GM23338 (cell line): Measurements from ENCODE around the gene PDIA4. TPM values are rescaled to one million over a fixed set of nuclear protein-coding genes. Genes with fewer than 3 reads are reported as not detected.

Source experiments
- ATAC-seq: fragments of 200-7000 bp; cut with Tn5 transposase; 3 replicates; pipeline ENCODE4 v1.9.1; 2020
- DNase-seq: peaks from one replicate; pipeline ENCODE4 v3.0.0-alpha.2; 2015; ENCODE audit warnings: low spot score
- H2AFZ ChIP-seq: fragments of 200-600 bp; sonication (generic); 2 replicates; pipeline ENCODE4 v1.8.0; 2016; ENCODE audit warnings: antibody characterized with exemption, mild to moderate bottlenecking, moderate library complexity
- H3F3A ChIP-seq: fragments of 200-600 bp; sonication (generic); replicated peaks from 2 replicates; pipeline ENCODE4 v1.8.0; 2017; ENCODE audit warnings: antibody characterized with exemption, mixed run types, low read depth
- H3K27ac ChIP-seq: fragments of 200-600 bp; sonication (generic); 2 replicates; pipeline ENCODE4 v1.6.1; 2016; ENCODE audit warnings: low read depth
- H3K27me3 ChIP-seq: fragments of 200-600 bp; sonication (generic); 2 replicates; pipeline ENCODE4 v1.8.0; 2016; ENCODE audit warnings: mild to moderate bottlenecking, mixed run types, moderate library complexity; ENCODE audit not compliant: insufficient read depth
- H3K36me3 ChIP-seq: fragments of 200-600 bp; sonication (generic); 2 replicates; pipeline ENCODE4 v1.8.0; 2016; ENCODE audit warnings: mild to moderate bottlenecking; ENCODE audit not compliant: insufficient read depth
- H3K4me1 ChIP-seq: fragments of 200-600 bp; sonication (generic); 2 replicates; pipeline ENCODE4 v1.8.0; 2016; ENCODE audit warnings: mild to moderate bottlenecking, moderate library complexity; ENCODE audit not compliant: insufficient read depth
- H3K4me2 ChIP-seq: fragments of 200-600 bp; sonication (generic); 2 replicates; pipeline ENCODE4 v1.7.1; 2017; ENCODE audit warnings: mixed run types
- H3K4me3 ChIP-seq: fragments of 200-600 bp; sonication (generic); 2 replicates; pipeline ENCODE4 v1.6.1; 2016; ENCODE audit warnings: mixed run types
- H3K79me2 ChIP-seq: fragments of 200-600 bp; sonication (generic); replicated peaks from 2 replicates; pipeline ENCODE4 v1.8.0; 2017; ENCODE audit warnings: mild to moderate bottlenecking; ENCODE audit not compliant: insufficient read depth
- H3K9me2 ChIP-seq: fragments of 200-600 bp; sonication (generic); 2 replicates; pipeline ENCODE4 v1.8.0; 2017; ENCODE audit not compliant: insufficient read depth
- H4K20me1 ChIP-seq: fragments of 200-600 bp; sonication (generic); replicated peaks from 2 replicates; pipeline ENCODE4 v1.8.0; 2017; ENCODE audit warnings: mild to moderate bottlenecking; ENCODE audit not compliant: insufficient read depth
- H3K27ac Mint-ChIP-seq: 2 replicates; pipeline ENCODE4 v1.8.0; 2020; ENCODE audit warnings: inconsistent platforms, mild to moderate bottlenecking, moderate library complexity, mixed read lengths
- H3K27me3 Mint-ChIP-seq: 3 replicates; pipeline ENCODE4 v1.8.0; 2022; ENCODE audit warnings: low read depth, mild to moderate bottlenecking, moderate library complexity, mixed read lengths, inconsistent platforms; ENCODE audit not compliant: insufficient read depth, poor library complexity
- H3K36me3 Mint-ChIP-seq: 3 replicates; pipeline ENCODE4 v1.8.0; 2021; ENCODE audit warnings: low read depth, mild to moderate bottlenecking, inconsistent platforms, moderate library complexity, mixed read lengths
- H3K4me1 Mint-ChIP-seq: 3 replicates; pipeline ENCODE4 v1.8.0; 2020; ENCODE audit warnings: mild to moderate bottlenecking, inconsistent platforms, mixed read lengths
- H3K4me3 Mint-ChIP-seq: 3 replicates; pipeline ENCODE4 v1.8.0; 2021; ENCODE audit warnings: moderate library complexity, mild to moderate bottlenecking, inconsistent platforms, mixed read lengths
- H3K9me3 Mint-ChIP-seq: 3 replicates; pipeline ENCODE4 v1.8.0; 2020; ENCODE audit warnings: moderate library complexity, mild to moderate bottlenecking, inconsistent platforms, mixed read lengths
- JUNB ChIP-seq: IDR thresholded peaks from one replicate; pipeline ENCODE4 v1.6.1; 2016; ENCODE audit warnings: antibody characterized with exemption; ENCODE audit not compliant: unreplicated experiment
- NANOG ChIP-seq: IDR thresholded peaks from 2 replicates; pipeline ENCODE4 v1.6.1; 2016; ENCODE audit warnings: antibody characterized with exemption, borderline replicate concordance
- STAT1 ChIP-seq: IDR thresholded peaks from one replicate; pipeline ENCODE4 v1.6.1; 2016; ENCODE audit warnings: antibody characterized with exemption; ENCODE audit not compliant: unreplicated experiment
- ZNF114 ChIP-seq: fragments of 250-450 bp; sonication (Bioruptor Pico); IDR thresholded peaks from 2 replicates; pipeline ENCODE4 v1.5.0; 2020; ENCODE audit warnings: mild to moderate bottlenecking, moderate library complexity
- polyA plus RNA-seq: library from polyadenylated mRNA; unstranded; fragments of >200 nt; fragmentation: Nextera tagmentation; extraction: Ambion mirVana; gene quantifications from 2 replicates; pipeline ENCODE4 v1.2.1, GENCODE V29; 2016
- total RNA-seq: library from RNA; depleted of rRNA; stranded (reverse); fragments of >200 nt; shearing (Covaris generic); gene quantifications from 2 replicates; pipeline ENCODE4 v1.2.3, GENCODE V29; 2014
- TF ChIP-seq, protein P1 (sequence below): IDR thresholded peaks from 2 replicates; pipeline ENCODE4 v1.6.1; 2016; ENCODE audit warnings: antibody characterized with exemption
- TF ChIP-seq, protein P2 (sequence below): IDR thresholded peaks from one replicate; pipeline ENCODE4 v1.6.1; 2018; ENCODE audit warnings: antibody characterized with exemption; ENCODE audit not compliant: unreplicated experiment
- TF ChIP-seq, protein P3 (sequence below): fragments of 250-450 bp; sonication (Bioruptor Pico); IDR thresholded peaks from 2 replicates; pipeline ENCODE4 v1.5.0; 2020; ENCODE audit warnings: mild to moderate bottlenecking, moderate library complexity

PDIA4 gene
- total and polyA plus RNA-seq, 2 experiments from 2014 or later: 196 to 332 TPM

DNA sequence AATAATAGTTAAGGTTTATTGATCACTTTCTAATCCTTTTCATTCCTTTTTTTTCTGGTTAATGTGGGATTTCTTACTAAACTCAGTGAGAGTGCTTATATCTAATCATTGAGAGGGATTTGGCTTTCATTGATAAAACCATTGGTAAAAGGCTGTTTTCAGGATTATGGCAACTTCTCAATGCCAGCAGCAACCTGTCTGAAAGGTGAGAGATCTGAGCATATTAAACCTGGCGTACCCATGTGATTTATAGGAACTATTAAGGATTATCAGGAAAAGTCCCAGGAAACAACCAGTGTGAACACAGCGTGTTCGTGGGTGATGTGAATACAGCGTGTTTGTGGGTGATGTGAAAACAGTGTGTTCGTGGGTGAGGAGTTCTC lies 65.9 kb downstream of the PDIA4 start (continued):
- TF ChIP-seq, protein P1, sequence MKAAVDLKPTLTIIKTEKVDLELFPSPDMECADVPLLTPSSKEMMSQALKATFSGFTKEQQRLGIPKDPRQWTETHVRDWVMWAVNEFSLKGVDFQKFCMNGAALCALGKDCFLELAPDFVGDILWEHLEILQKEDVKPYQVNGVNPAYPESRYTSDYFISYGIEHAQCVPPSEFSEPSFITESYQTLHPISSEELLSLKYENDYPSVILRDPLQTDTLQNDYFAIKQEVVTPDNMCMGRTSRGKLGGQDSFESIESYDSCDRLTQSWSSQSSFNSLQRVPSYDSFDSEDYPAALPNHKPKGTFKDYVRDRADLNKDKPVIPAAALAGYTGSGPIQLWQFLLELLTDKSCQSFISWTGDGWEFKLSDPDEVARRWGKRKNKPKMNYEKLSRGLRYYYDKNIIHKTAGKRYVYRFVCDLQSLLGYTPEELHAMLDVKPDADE: no peak
- TF ChIP-seq STAT1: no peak
- TF ChIP-seq, protein P2, sequence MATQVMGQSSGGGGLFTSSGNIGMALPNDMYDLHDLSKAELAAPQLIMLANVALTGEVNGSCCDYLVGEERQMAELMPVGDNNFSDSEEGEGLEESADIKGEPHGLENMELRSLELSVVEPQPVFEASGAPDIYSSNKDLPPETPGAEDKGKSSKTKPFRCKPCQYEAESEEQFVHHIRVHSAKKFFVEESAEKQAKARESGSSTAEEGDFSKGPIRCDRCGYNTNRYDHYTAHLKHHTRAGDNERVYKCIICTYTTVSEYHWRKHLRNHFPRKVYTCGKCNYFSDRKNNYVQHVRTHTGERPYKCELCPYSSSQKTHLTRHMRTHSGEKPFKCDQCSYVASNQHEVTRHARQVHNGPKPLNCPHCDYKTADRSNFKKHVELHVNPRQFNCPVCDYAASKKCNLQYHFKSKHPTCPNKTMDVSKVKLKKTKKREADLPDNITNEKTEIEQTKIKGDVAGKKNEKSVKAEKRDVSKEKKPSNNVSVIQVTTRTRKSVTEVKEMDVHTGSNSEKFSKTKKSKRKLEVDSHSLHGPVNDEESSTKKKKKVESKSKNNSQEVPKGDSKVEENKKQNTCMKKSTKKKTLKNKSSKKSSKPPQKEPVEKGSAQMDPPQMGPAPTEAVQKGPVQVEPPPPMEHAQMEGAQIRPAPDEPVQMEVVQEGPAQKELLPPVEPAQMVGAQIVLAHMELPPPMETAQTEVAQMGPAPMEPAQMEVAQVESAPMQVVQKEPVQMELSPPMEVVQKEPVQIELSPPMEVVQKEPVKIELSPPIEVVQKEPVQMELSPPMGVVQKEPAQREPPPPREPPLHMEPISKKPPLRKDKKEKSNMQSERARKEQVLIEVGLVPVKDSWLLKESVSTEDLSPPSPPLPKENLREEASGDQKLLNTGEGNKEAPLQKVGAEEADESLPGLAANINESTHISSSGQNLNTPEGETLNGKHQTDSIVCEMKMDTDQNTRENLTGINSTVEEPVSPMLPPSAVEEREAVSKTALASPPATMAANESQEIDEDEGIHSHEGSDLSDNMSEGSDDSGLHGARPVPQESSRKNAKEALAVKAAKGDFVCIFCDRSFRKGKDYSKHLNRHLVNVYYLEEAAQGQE: no peak
- TF ChIP-seq JUNB: no peak

DNA sequence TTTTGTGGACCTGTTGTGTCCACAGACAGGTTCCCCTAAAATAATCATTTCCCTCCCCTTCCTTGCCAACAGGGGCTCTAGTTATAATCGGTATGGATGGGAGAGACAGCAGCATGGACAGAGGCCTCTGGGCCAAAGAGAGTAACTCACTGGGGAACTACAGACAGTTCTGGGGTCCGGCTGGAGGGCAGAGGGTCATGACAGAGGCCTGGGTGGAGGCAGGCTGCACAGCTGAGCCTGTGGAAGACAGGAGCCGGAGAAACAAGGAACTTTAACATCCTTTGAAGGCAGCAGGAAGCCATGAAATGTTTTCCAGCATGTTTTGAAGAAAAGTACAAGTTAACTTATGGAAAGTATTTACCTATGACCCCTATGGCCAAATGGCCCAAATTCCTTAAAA lies 68.6 kb downstream of the PDIA4 start:
- H3K4me3 Mint-ChIP-seq: no peak overlapping the region
- no peak overlapping the region for H2AFZ ChIP-seq
- H3K79me2 ChIP-seq: no peaks in the 10 kb centered on the region
- H3K27ac Mint-ChIP-seq: no peak overlapping the region
- no peak overlapping the region for H3K4me3 ChIP-seq
- H4K20me1 ChIP-seq: no peaks in the 10 kb centered on the region
- H3K36me3 Mint-ChIP-seq: no peaks in the 10 kb centered on the region
- peaks cover 10% of the 10 kb centered on the region for H3K27me3 Mint-ChIP-seq
- no peak overlapping the region for H3K4me2 ChIP-seq
- H3K27me3 ChIP-seq: no peaks in the 10 kb centered on the region
- ATAC-seq: no peak
- no peak for DNase-seq
- no peak for TF ChIP-seq STAT1
- TF ChIP-seq, protein P3, sequence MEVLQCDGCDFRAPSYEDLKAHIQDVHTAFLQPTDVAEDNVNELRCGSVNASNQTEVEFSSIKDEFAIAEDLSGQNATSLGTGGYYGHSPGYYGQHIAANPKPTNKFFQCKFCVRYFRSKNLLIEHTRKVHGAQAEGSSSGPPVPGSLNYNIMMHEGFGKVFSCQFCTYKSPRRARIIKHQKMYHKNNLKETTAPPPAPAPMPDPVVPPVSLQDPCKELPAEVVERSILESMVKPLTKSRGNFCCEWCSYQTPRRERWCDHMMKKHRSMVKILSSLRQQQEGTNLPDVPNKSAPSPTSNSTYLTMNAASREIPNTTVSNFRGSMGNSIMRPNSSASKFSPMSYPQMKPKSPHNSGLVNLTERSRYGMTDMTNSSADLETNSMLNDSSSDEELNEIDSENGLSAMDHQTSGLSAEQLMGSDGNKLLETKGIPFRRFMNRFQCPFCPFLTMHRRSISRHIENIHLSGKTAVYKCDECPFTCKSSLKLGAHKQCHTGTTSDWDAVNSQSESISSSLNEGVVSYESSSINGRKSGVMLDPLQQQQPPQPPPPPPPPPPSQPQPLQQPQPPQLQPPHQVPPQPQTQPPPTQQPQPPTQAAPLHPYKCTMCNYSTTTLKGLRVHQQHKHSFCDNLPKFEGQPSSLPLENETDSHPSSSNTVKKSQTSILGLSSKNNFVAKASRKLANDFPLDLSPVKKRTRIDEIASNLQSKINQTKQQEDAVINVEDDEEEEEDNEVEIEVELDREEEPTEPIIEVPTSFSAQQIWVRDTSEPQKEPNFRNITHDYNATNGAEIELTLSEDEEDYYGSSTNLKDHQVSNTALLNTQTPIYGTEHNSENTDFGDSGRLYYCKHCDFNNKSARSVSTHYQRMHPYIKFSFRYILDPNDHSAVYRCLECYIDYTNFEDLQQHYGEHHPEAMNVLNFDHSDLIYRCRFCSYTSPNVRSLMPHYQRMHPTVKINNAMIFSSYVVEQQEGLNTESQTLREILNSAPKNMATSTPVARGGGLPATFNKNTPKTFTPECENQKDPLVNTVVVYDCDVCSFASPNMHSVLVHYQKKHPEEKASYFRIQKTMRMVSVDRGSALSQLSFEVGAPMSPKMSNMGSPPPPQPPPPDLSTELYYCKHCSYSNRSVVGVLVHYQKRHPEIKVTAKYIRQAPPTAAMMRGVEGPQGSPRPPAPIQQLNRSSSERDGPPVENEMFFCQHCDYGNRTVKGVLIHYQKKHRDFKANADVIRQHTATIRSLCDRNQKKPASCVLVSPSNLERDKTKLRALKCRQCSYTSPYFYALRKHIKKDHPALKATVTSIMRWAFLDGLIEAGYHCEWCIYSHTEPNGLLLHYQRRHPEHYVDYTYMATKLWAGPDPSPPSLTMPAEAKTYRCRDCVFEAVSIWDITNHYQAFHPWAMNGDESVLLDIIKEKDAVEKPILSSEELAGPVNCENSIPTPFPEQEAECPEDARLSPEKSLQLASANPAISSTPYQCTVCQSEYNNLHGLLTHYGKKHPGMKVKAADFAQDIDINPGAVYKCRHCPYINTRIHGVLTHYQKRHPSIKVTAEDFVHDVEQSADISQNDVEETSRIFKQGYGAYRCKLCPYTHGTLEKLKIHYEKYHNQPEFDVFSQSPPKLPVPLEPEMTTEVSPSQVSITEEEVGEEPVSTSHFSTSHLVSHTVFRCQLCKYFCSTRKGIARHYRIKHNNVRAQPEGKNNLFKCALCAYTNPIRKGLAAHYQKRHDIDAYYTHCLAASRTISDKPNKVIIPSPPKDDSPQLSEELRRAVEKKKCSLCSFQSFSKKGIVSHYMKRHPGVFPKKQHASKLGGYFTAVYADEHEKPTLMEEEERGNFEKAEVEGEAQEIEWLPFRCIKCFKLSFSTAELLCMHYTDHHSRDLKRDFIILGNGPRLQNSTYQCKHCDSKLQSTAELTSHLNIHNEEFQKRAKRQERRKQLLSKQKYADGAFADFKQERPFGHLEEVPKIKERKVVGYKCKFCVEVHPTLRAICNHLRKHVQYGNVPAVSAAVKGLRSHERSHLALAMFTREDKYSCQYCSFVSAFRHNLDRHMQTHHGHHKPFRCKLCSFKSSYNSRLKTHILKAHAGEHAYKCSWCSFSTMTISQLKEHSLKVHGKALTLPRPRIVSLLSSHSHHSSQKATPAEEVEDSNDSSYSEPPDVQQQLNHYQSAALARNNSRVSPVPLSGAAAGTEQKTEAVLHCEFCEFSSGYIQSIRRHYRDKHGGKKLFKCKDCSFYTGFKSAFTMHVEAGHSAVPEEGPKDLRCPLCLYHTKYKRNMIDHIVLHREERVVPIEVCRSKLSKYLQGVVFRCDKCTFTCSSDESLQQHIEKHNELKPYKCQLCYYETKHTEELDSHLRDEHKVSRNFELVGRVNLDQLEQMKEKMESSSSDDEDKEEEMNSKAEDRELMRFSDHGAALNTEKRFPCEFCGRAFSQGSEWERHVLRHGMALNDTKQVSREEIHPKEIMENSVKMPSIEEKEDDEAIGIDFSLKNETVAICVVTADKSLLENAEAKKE (CRISPR knock-in tag): no peak
- no peak for TF ChIP-seq NANOG
- TF ChIP-seq ZNF114 (CRISPR knock-in tag): no peak
- no peaks in the 10 kb centered on the region for H3K9me3 Mint-ChIP-seq
- peaks cover 10% of the 10 kb centered on the region; the same call in 1 of the 2 replicates for H3F3A ChIP-seq
- H3K36me3 ChIP-seq: no peaks in the 10 kb centered on the region
- H3K27ac ChIP-seq: no peak overlapping the region
- peaks cover 6% of the 10 kb centered on the region; the same call in 1 of the 2 replicates for H3K4me1 ChIP-seq
- no peaks in the 10 kb centered on the region for H3K9me2 ChIP-seq
- peaks cover 10% of the 10 kb centered on the region for H3K4me1 Mint-ChIP-seq
